HT-29 (cell line): ENCODE measurements around the gene ANAPC5. TPM values are rescaled to one million over a fixed set of nuclear protein-coding genes. Genes with fewer than 3 reads are reported as not detected.
"Not testable (repeated sequence)": the region's sequence is repeated elsewhere in the genome, so short reads cannot be mapped to it uniquely, and the experiment has no call there.

Experiments used
- DNase-seq: peaks from one replicate; pipeline ENCODE4 v3.0.0-alpha.2; 2015; ENCODE audit warnings: low spot score
- total RNA-seq: library from RNA; depleted of rRNA; stranded (reverse); fragments of >200 nt; shearing (Covaris generic); gene quantifications from 2 replicates; pipeline ENCODE4 v1.2.3, GENCODE V29; 2014

Gene ANAPC5
- total RNA-seq, 1 experiment from 2014 or later: 108 TPM

DNA sequence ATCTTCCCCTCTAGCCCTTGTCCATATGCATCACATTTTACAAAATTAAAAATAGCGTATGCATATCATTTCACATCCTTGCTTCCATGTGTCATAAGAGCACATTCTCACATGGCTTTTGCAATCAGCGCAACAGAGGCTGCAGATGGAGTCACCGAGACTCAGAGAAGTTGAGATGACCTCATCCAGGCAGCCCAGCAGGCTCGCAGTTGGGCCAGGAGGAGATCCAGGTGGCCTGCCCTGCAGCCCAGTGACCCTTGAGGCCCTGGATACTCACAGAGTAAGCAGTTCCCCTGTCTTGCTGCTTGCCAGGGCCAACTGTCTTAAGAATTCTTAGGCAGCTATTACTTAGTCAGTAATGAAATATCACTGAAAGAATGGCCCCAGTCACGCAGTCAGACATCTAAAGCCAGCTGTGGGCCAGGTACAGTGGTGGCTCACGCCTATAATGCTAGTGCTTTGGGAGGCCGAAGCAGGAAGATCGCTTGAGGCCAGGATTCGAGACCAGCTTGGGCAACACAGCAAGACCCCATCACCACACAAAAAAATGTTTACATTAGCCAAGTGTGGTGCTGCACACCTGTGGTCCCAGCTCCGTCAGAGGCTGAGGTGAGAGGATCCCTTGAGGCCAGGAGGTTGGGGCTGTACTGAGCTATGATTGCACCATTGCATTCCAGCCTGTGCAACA is 64.8 kb downstream of the ANAPC5 start:
- no peak for DNase-seq

DNA sequence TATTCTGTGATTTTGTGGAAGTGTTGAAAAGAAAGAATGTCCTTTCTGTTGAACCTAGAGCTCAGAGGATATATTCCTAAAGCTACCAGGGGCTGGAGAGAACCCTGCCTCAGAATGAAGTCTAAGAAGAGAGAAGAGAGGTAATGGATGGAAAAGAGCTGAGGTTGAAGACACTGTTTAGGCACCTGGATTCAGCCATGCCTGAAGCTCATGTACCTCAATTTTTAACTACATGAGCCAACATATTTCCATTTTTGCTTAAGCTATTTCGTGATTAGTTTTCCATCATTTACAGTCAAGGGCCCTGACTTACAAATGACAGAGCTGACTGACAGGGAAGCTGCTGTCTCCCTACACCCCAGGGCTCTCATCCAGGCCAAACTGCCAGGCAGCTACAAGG is 66.4 kb downstream of the ANAPC5 start:
- DNase-seq: no peak

DNA sequence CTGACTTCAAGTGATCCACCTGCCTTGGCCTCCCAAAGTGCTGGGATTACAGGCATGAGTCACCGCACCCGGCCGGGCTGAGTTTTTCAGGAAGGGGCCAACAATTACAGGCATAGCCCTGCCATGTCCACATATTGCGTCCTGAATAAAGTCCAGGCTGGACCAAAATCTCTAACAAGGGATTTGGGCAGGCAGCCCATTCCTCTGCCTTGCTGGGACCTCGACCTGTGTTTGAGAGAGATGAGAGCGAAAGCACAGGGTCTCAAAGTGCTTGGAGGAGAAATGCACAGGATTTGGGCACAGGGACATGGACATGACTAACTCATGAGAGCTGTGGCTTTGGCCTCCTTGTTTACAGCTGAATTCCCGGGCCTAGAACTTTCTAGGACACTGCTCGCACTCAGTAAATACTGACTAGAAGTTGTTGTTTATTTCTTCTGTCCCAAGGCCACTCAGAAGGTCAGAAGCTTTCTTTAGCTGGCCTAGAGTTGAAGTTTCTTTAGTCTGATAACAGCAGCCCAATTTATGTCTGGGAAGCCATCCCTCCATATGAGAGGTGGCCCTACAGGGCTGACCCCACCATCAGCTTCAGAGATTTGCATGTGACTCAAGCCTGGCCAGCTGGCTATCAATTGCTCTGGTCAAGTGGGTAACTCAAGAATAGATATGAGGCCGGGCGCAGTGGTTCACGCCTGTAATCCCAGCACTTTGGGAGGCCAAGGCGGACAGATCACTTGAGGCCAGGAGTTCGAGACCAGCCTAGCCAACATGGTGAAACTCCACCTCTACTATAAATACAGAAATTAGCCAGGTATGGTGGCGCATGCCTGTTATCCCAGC is 67.4 kb downstream of the ANAPC5 start:
- DNase-seq: no peak

DNA sequence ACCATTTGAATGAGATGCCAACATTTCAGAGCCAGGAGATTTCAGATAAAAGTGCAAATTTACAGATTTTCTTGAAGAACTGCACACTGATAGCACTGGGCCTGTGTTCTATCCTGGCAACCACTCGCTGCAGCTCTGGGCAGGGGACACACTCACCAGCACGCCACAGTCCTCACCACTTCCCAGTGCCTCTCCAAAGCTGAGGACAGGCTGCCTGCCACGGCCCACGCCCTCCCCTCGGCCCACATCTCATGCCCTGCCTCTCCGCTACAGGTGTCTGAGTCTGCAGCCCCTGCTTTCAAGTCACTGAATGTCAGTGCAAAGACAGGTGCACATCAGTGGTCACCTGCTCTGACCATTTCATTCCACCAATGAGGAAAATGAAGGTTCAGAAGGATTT is 68.4 kb downstream of the ANAPC5 start:
- no peak for DNase-seq

DNA sequence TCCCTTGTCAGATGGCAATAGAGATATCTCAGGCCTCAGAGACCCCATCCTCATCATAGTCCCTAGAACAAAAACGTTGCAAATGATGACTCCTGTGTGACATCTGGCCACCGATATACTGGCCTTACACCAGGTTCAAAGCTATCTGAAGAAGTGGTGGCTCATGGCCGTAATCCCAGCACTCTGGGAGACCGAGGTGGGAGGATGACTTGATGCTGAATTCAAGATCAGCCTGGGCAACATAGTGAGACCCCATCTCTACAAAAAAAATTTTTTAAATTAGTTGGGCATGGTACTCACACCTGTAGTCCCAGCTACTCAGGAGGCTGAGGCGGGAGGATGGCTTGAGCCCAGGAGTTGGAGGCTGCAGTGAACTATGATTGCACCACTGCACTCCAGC is 68.8 kb downstream of the ANAPC5 start:
- DNase-seq: no peak

DNA sequence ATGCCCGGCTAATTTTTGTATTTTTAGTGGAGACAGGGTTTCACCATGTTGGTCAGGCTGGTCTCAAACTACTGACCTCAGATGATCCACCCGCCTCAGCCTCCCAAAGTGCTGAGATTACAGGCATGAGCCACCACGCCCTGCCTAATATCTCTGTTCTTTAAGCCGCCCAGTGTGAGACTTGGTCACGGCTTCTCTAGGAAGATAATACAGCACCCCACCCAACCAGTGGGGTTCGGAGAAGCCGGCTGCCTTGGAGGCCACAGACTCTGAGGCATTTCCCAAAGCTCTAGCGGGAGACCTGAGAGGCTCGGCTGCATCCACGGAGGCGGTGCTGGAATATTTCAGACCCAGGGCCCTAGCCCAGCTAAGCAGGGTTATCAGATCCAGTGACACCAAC is 69.3 kb downstream of the ANAPC5 start:
- DNase-seq: not testable (repeated sequence)

DNA sequence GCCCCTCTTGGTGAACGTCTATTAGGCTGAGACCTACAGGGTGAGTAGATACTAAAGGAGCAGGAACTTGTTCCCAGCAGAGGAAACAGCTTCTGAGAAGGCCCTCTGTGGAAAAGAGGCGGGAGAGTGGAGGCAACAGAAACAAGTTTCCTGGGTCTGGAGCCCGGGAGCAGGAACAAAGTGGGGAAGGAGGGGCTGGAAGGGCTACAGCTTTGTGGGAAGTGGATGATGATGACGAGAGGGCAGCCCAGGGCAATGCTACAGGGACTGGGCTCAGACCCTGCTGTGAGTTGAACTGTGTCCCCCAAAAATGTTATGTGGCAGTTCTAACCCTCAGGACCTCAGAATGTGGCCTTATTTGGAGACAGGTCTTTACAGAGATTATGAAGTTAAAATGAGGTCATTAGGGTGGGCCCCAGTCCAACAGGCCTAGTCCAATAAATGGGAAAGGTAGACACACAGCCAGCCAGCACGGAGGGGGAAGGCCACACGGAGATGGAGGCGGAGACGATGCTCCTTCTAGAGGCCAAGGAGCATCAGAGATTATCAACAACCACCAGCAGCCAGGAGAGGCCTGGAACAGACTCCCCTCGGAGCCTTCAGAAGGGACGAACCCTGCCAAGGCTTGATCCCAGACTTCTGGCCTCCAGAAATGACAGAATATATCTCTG is 70.0 kb downstream of the ANAPC5 start:
- DNase-seq: no peak

DNA sequence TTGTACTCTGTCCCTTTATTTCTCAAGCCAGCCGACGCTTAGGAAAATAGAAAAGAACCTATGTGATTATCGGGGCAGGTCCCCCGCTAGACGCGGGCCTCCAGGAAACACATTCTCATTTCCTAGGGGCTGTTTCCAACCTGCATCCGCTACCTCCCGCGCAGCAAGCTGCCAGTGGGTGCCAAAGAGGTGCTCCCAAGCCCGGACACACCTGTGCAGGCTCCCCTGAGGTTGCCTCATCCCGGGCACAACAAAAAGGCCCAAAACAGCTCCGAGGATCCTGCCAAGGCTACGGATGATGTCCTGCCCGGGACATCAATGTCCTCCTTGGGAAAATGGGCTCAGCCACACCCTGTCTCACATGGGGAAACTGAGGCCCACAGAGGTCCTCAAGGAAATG is 71.1 kb downstream of the ANAPC5 start:
- not testable (repeated sequence) for DNase-seq

DNA sequence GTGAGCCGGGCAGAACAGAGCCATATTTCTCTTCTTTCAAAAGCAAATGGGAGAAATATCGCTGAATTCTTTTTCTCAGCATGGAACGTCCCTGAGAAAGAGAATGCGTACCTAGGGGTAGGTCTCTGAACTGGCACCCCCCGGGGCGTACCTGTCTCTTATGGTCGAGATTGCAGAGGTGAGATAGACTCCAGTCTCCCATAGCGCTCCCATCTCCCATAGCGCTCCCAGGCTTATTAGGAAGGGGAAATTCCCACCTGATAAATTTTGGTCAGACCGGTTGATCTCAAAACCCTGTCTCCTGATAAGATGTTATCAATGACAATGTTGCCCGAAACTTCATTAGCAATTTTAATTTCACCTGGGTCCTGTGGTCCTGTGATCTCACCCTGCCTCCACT is 71.7 kb downstream of the ANAPC5 start:
- DNase-seq: not testable (repeated sequence)

DNA sequence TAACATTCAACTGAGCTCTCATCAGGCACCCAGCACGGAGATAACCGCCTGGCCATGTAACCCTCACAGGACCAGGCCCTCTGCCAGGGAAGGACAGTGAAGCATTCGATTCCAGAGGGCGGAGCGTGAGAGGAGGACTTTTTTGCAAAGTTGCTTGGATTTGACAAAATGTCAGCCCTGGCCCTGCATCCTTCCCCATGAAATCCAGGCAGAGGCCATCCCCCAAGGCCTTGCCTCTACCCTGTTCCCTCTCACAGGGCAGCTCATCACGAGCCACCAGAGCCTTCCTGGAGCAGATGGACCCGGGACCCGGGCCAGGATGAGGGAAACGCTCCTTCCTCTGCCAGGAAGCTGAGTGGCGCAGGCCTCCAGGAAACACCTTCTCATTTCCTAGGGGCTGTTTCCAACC is 72.7 kb downstream of the ANAPC5 start:
- DNase-seq: no peak

DNA sequence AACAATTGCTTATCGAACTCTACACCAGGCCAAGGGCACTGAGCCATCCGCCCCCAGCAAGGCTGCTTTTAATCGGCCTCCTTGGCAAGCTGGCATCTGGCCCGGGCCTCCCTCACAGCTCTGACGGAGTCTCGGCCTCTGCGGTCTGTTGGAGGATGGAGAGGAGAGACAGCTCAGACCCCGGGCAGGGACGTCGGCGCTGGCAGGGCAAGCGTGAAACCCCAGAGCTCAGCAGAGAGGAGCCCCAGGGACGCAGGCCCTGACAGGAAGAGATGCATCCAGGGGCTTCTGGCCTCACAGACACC is 73.2 kb downstream of the ANAPC5 start:
- no peak for DNase-seq

DNA sequence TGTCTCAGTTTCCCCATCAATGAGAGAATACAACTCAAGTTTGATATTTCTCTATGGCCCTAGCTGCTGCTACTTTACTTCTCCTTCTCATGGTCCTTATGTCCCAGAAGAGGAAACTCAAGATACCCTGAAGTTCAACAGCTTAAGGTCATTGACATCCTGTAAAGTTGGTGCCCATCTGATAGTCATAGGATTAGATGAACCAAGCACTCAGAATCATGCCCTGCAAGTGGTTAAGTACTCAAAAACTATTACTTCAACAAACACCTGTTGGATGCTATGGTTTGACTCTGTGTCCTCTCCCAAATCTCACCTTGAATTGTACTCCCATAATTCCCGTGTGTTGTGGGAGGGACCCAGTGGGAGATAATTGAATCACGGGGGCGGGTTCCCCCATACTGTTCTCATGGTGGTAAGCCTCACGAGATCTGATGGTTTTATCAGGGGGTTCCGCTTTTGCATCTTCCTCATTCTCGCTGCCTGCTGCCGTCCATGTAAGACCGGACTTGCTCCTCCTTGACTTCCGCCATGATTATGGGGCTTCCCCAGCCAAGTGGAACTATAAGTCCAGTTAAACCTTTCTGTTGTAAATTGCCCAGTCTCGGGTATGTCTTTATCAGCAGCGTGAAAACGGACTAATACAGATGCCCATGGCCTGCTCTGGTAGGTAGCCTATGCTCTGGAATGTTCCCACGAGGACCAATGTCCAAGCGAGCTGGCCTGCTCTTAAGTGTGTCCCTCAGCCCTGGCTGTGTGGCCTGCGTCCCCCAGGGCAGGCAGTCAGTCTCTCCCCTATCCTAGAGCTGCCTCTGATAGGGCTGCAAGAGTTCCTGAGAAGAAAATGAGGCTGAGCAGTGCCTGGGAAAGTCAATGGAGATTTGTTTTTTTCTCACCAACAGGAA is 73.8 kb downstream of the ANAPC5 start:
- no peak for DNase-seq

DNA sequence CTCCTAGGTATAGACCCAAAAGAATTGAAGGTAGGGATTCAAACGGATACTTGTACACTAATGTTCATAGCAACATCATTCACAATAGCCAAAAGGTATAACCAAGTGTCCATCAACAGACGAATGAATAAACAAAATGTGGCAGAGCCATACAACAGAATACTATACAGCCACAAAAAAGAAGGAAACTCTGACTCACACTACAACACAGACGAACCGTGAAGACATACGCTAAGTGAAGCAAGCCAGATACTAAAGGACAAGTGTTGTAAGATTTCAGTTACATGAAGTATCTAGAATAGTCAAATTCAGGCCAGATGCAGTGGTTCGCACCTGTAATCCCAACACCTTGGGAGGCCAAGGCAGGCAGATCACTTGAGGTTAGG is 74.8 kb downstream of the ANAPC5 start:
- DNase-seq: no peak

DNA sequence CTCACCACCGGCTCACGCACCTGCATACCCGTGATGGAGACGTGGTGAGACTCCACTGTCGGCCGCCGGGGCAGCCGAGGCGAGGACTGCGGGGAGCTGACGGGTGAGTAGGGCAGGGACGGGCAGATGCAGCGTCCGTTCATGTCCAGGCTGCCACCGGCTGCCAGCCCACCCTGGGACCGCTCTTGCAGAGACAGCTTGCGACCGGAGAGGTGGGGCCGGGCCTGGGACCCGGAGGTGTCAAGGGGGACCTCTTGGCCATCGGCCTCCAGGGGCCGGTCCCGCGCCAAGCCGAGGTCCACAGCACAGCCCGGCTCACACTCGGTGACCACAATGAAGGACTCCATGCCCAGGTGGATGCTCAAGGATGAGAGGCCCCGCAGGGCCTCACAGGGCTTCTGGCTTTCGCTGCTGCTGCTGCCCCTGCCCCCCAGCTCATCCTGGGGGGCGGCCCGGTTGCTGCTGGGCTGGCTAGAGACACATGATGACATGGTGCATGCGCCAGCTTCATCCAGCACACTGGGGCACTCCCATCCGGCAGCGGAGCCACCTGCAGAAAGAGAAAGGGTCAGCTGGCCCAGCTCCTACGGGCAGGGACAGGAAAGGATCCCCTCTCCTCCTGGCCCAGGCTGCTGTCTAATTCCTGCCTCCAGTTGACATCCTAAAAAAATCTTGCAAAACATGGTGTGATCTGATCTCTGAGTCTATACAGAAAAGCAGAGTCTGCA is 78.0 kb downstream of the ANAPC5 start:
- DNase-seq: no peak

DNA sequence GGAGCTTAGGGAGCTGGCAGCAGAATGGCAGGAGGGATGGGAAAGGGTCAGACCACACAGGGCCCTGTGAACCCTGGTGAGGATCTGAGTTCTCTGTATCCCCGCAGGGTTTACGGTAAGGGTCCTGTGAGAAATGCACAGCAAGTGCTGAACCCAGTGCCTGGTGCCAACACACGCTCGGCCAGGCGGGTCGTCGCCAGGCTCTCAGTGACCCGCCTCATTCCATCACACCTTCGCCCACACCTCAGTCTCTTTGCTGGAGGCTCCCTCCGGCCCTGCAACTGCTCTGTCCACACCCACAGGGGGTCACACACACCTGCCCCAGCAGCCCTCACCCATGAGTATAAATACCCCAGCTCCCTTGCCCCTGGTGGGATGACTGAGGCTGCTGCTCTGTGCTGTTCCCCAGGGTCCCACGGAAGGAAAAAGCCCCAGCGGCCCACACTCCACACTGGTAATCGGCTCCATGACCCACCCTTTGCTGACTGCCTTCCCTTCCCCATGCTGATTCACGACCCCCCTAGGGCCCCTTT is 78.8 kb downstream of the ANAPC5 start:
- DNase-seq: no peak

DNA sequence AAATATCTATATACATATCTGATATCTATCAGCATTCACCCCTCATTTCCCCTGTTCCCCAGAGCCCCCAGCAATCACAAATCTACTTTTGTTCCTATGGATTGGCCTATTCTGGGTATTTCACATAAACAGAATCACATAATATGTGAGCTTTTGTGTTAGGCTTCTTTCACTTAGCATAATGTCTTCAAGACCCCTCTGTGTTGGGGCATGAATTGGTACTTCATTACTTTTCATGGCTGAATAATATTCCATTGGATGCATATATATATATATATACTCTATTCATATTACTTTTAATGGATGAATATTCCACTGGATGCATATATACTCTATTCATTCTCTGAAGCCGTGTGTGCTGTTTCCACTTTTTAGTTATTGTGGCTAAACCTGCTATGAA is 84.4 kb downstream of the ANAPC5 start:
- no peak for DNase-seq

DNA sequence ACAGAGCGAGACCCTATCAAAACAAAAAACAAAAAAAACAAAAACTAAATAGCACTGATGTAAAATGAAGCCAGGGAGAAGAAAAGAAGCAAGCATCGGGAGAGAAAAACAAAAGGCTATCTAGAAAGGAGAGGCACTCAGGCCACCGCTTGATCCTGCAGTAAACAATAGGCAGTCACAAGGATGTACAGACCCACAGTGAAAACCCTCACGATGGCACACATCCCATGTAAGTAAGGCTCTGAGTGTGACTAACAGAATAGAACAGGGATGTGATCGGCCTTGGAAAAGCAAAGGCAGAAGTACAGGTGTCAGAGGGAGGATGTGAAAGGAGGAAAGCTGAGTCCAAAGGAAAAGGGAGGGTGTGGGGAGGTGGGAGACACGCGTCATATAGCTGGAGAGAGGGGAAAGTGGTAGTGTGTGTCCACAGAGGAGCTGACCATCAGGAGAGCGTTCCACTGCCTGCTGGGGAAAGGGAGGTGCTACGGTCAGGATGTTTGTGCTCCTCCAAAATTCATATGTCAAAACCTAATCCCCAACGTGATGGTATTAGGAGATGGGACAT is 87.2 kb downstream of the ANAPC5 start:
- no peak for DNase-seq

DNA sequence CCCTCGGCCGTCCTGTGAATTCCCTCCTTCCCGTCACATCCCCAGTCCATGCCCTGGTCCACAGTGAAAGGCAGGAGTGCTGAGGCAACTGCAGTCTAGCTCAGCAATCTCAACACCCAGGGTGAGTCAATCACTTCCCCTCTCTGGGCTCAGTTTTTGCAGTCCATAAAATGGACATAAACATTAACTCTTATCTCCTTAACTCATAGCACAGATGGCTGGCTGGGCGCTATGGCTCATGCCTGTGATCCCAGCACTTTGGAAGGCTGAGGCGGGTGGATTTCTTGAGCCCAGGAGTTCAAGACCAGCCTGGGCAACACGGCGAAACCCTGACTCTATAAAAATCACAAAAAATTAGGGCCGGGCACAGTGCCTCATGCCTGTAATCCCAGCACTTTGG is 88.1 kb downstream of the ANAPC5 start:
- DNase-seq: no peak

DNA sequence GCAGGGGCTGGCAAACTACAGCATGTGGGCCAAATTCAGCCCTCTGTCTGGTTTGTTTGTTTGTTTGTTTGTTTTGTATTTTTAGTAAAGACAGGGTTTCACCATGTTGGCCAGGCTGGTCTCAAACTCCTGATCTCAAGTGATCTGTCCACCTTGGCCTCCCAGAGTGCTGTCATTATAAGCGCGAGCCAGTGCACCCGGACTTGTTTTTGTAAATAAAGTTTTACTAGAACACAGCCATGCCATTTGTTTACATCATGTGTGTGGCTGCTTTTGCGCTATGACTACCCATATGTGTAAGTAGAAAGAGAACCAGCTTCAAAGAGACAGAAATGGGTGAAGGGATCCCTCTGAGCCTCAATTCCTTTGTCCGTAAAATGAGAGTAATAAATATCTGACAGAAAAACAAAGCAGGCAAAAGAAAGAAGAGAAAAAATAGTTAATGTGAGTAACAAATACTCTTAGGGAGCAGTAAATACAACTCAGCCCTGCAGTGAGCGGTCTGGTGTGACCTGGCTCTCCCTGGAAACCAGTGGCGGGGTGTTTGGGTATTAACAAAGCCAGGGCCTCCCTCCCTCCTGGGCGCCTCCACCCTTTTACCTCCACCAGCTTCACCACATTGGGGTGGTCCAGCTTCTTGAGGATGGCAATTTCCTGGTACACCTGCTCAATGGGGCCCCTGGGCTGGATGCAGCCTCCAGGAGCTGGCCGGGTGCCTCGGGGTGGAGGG is 88.8 kb downstream of the ANAPC5 start:
- no peak for DNase-seq

DNA sequence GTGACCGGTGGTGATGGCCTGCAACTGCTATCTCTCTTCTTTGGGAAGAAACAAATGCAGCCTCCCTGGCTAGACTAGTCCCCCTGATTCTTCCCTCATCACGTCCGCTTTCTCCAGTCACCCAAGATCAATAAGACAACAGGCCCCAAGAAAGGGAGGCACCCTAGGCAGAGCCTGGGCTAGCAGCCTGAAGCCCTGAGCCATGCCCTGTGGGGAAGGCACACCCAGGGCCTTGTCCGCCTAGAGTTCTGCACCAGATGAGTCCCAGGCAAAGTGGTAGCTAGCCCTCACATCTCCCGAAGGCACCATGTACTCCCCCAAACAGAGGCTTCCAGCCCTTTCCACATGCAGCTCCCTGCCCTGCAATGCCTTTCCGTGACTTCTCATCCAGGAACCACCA is 90.8 kb downstream of the ANAPC5 start:
- DNase-seq: no peak
